Smooth muscle cell (in vitro differentiated cells): ENCODE data around the gene SLIT3. TPM values are rescaled to one million over a fixed set of nuclear protein-coding genes. Genes with fewer than 3 reads are reported as not detected.

Experiments used
- DNase-seq: peaks from one replicate; lab custom pipeline; 2025; ENCODE audit not compliant: unreplicated experiment; lab: John Stamatoyannopoulos, UW
- H2AFZ ChIP-seq: fragments of 200-600 bp; sonication (generic); 2 replicates; pipeline ENCODE4 v1.6.0; 2016; ENCODE audit warnings: antibody characterized with exemption, low read depth, mild to moderate bottlenecking
- H3F3A ChIP-seq: fragments of 200-600 bp; sonication (generic); 2 replicates; pipeline ENCODE4 v1.6.0; 2017; ENCODE audit warnings: antibody characterized with exemption, low read depth
- H3K27ac ChIP-seq: fragments of 200-600 bp; sonication (generic); 2 replicates; pipeline ENCODE4 v1.5.1; 2016; ENCODE audit warnings: low read depth, mild to moderate bottlenecking
- H3K27me3 ChIP-seq: fragments of 200-600 bp; sonication (generic); 2 replicates; pipeline ENCODE4 v1.6.1; 2016; ENCODE audit warnings: low read depth, mild to moderate bottlenecking
- H3K36me3 ChIP-seq: fragments of 200-600 bp; sonication (generic); 2 replicates; pipeline ENCODE4 v1.5.1; 2016; ENCODE audit warnings: low read depth
- H3K4me1 ChIP-seq: fragments of 200-600 bp; sonication (generic); 2 replicates; pipeline ENCODE4 v1.5.1; 2016; ENCODE audit warnings: low read depth
- H3K4me2 ChIP-seq: fragments of 200-600 bp; sonication (generic); 2 replicates; pipeline ENCODE4 v1.6.0; 2016; ENCODE audit warnings: mild to moderate bottlenecking
- H3K4me3 ChIP-seq: fragments of 200-600 bp; sonication (generic); 2 replicates; pipeline ENCODE4 v1.5.1; 2016; ENCODE audit warnings: mild to moderate bottlenecking
- H3K79me2 ChIP-seq: fragments of 200-600 bp; sonication (generic); 2 replicates; pipeline ENCODE4 v1.6.0; 2016; ENCODE audit warnings: low read depth, mild to moderate bottlenecking
- H3K9ac ChIP-seq: fragments of 200-600 bp; sonication (generic); 2 replicates; pipeline ENCODE4 v1.6.0; 2016; ENCODE audit warnings: low read depth
- H3K9me3 ChIP-seq: fragments of 200-600 bp; sonication (generic); replicated peaks from 2 replicates; pipeline ENCODE4 v1.5.1; 2016; ENCODE audit warnings: low read depth
- H4K20me1 ChIP-seq: fragments of 200-600 bp; sonication (generic); 2 replicates; pipeline ENCODE4 v1.6.0; 2016; ENCODE audit warnings: low read depth
- CTCF ChIP-seq: fragments of 200-600 bp; sonication (generic); IDR thresholded peaks from 2 replicates; pipeline ENCODE4 v1.5.1; 2017; ENCODE audit warnings: borderline replicate concordance, mild to moderate bottlenecking, antibody characterized with exemption; ENCODE audit not compliant: insufficient read depth, poor library complexity, severe bottlenecking
- WGBS: methylation state at CpG from one replicate; pipeline ENCODE4 v1.1.7; 2016; ENCODE audit warnings: low lambda C conversion rate; 5-methylcytosine and 5-hydroxymethylcytosine counted together
- polyA plus RNA-seq: library from polyadenylated mRNA; unstranded; fragments of >200 nt; fragmentation: Nextera tagmentation; extraction: Ambion mirVana; gene quantifications from 2 replicates; pipeline ENCODE4 v1.2.1, GENCODE V29; 2016
- total RNA-seq: library from RNA; depleted of rRNA; stranded (reverse); fragments of >200 nt; gene quantifications from 2 replicates; pipeline ENCODE4 v1.2.3, GENCODE V29; 2014

The SLIT3 gene
- total and polyA plus RNA-seq, 2 experiments from 2014 or later = 25.4 to 29.5 TPM

- H3K36me3 ChIP-seq = no peaks in the 10 kb centered on the region
- H3K4me3 ChIP-seq = no peak overlapping the region
- no peak overlapping the region for H2AFZ ChIP-seq
- no peak overlapping the region for H3K9ac ChIP-seq
- no peak for DNase-seq
- H3K9me3 ChIP-seq = no peaks in the 10 kb centered on the region
- no peaks in the 10 kb centered on the region for H4K20me1 ChIP-seq
- H3K79me2 ChIP-seq = no peaks in the 10 kb centered on the region
- WGBS = 90% methylated on average over 6 of the region's 6 CpGs
- no peaks in the 10 kb centered on the region for H3K4me1 ChIP-seq
- no peak overlapping the region for H3K4me2 ChIP-seq
- no peaks in the 10 kb centered on the region for H3K27me3 ChIP-seq
- no peak for TF ChIP-seq CTCF
- H3K27ac ChIP-seq = no peak overlapping the region
- no peaks in the 10 kb centered on the region for H3F3A ChIP-seq
Observed at GRCh38 chr5:168858994-168859393, 441.9 kb downstream of the SLIT3 start.

DNA sequence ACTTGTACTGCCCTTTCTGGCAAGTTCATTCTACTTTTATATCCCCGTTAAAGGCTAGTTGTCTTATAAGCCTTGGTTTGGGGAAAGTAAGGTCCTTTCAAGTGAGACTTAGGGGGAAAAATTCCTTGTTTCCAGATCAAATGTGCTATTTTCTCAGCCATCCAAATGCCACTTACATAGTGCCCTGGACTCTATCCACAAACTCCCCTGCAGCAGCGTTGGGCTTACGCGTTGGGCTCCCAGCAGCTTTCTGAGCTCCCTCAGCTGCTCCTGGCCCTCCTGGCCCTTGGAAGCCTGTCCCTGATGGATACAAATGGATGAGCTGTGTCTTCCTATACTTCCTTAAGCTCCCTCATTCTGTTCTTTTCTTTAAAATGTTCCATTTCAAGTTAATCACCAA is 442.6 kb downstream of the SLIT3 start:
- no peaks in the 10 kb centered on the region for H3K4me1 ChIP-seq
- H3F3A ChIP-seq = no peaks in the 10 kb centered on the region
- no peak for TF ChIP-seq CTCF
- no peak overlapping the region for H3K4me2 ChIP-seq
- no peaks in the 10 kb centered on the region for H3K9me3 ChIP-seq
- H3K9ac ChIP-seq = no peak overlapping the region
- no peaks in the 10 kb centered on the region for H3K27me3 ChIP-seq
- no peak for DNase-seq
- H2AFZ ChIP-seq = no peak overlapping the region
- WGBS = 91% methylated on average over 4 of the region's 4 CpGs
- H3K27ac ChIP-seq = no peak overlapping the region
- H3K4me3 ChIP-seq = no peak overlapping the region
- H3K79me2 ChIP-seq = no peaks in the 10 kb centered on the region
- no peaks in the 10 kb centered on the region for H4K20me1 ChIP-seq
- no peaks in the 10 kb centered on the region for H3K36me3 ChIP-seq

- Histone ChIP-seq H3F3A (no peaks in the 10 kb centered on the region), H3K9me3 (no peaks in the 10 kb centered on the region), H3K4me2 (no peak overlapping the region), H2AFZ (no peak overlapping the region), H3K79me2 (no peaks in the 10 kb centered on the region), H3K27ac (no peak overlapping the region), H3K4me1 (no peaks in the 10 kb centered on the region), H3K36me3 (no peaks in the 10 kb centered on the region), H3K9ac (no peak overlapping the region), H3K4me3 (no peak overlapping the region), H3K27me3 (no peaks in the 10 kb centered on the region), H4K20me1 (no peaks in the 10 kb centered on the region)
- no peak for TF ChIP-seq CTCF
- DNase-seq = no peak
- WGBS = 88% methylated on average over 5 of the region's 5 CpGs
Observed at GRCh38 chr5:168853972-168854371, 447.0 kb downstream of the SLIT3 start.

- no peak for TF ChIP-seq CTCF
- no peaks in the 10 kb centered on the region for H3K27me3 ChIP-seq
- WGBS = 80% methylated on average over 4 of the region's 4 CpGs
- no peak overlapping the region for H3K4me3 ChIP-seq
- peak overlapping the region; percentile 74 for H3K9ac ChIP-seq
- peak overlapping the region; percentile 40 for H3K4me2 ChIP-seq
- H3F3A ChIP-seq = no peaks in the 10 kb centered on the region
- no peaks in the 10 kb centered on the region for H3K79me2 ChIP-seq
- peaks cover 8% of the 10 kb centered on the region for H3K4me1 ChIP-seq
- peak overlapping the region; percentile 85 for H3K27ac ChIP-seq
- no peak for DNase-seq
- H3K36me3 ChIP-seq = no peaks in the 10 kb centered on the region
- H2AFZ ChIP-seq = no peak overlapping the region
- H4K20me1 ChIP-seq = no peaks in the 10 kb centered on the region
- H3K9me3 ChIP-seq = no peaks in the 10 kb centered on the region
Observed at GRCh38 chr5:168852329-168852728, 448.6 kb downstream of the SLIT3 start.
